Measurements from ENCODE around the gene PLEKHA5. TPM values are rescaled to one million over a fixed set of nuclear protein-coding genes. Genes with fewer than 3 reads are reported as not detected.

The PLEKHA5 gene
- total RNA-seq, 4 donors from 2014 or later, result 25.8 to 65.5 (median 34.1) TPM

DNA sequence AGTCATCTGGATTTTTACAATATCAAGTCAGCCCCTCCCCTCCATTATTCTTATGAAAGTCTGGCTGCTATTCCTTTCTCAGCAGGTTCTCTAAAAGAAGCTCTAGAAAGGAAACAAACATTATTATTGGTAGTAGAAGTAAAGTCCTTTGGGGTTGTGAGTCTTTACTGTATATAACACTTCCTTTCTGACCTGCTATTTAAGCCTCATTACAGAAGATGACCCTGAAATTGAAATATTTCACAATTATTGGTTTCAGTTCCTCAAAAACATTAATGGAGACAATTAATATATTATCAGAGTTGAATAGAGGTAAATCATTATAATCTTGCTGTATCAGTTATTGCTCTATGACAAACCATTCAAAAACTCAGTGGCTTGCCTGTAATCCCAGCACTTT is 19.3 kb downstream of the PLEKHA5 start:
- Histone ChIP-seq H3K4me1 (no peaks in the 10 kb centered on the region), H3K4me3 (no peak overlapping the region), H3K27ac (no peak overlapping the region), H3K9me3 (no peaks in the 10 kb centered on the region), H3K36me3 (no peaks in the 10 kb centered on the region), H3K27me3 (no peaks in the 10 kb centered on the region)
- DNase-seq (ENCODE audit: low spot score in 2 of 2), result no peak
- TF ChIP-seq POLR2AphosphoS5 (IDR thresholded peaks at IDR 0.05), result no peak

DNA sequence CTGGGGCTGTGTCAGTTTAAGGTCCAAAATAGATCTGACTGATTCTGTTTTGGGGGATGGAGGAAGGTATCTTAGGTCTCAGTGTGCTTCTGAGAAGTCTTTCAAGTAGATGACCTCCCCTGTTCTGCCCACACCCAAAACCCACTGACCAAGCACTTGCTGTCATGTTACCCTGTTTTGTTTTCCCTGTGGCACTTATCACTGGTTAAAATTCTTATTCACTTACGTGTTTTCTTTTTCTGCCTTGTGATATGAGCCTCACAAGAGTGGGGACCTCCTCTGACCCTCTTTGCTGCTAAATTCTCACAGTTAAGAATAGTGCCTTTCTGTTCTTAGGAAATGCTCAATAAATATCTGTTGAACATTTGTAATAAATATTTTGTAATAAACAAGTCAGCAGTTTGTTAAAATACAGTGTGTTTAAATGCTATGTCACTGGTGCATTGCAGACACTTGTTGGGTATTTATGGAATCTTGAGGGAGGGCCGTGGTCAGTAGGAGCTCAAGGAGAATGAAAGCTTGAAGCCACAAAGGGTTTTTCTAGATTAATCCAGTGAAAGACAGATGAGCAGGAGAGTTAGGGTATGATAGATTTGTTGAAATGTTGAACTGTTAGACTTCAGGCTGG is 20.9 kb downstream of the PLEKHA5 start:
- no peaks in the 10 kb centered on the region for H3K27me3 ChIP-seq
- 94% methylated on average over 2 of the region's 2 CpGs for WGBS
- H3K27ac ChIP-seq, result no peak overlapping the region
- no peak for DNase-seq (ENCODE audit: low spot score in 2 of 2)
- H3K4me3 ChIP-seq, result no peak overlapping the region
- H3K9me3 ChIP-seq, result no peaks in the 10 kb centered on the region
- H3K4me1 ChIP-seq, result peaks cover 4% of the 10 kb centered on the region
- TF ChIP-seq, protein P1, sequence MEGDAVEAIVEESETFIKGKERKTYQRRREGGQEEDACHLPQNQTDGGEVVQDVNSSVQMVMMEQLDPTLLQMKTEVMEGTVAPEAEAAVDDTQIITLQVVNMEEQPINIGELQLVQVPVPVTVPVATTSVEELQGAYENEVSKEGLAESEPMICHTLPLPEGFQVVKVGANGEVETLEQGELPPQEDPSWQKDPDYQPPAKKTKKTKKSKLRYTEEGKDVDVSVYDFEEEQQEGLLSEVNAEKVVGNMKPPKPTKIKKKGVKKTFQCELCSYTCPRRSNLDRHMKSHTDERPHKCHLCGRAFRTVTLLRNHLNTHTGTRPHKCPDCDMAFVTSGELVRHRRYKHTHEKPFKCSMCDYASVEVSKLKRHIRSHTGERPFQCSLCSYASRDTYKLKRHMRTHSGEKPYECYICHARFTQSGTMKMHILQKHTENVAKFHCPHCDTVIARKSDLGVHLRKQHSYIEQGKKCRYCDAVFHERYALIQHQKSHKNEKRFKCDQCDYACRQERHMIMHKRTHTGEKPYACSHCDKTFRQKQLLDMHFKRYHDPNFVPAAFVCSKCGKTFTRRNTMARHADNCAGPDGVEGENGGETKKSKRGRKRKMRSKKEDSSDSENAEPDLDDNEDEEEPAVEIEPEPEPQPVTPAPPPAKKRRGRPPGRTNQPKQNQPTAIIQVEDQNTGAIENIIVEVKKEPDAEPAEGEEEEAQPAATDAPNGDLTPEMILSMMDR (IDR thresholded peaks at IDR 0.05), result no peak
- no peak for TF ChIP-seq EP300 (IDR thresholded peaks at IDR 0.05)
- no peak for TF ChIP-seq POLR2AphosphoS5 (IDR thresholded peaks at IDR 0.05)
- no peak for TF ChIP-seq POLR2A (IDR thresholded peaks at IDR 0.05)
- H3K36me3 ChIP-seq, result no peaks in the 10 kb centered on the region

DNA sequence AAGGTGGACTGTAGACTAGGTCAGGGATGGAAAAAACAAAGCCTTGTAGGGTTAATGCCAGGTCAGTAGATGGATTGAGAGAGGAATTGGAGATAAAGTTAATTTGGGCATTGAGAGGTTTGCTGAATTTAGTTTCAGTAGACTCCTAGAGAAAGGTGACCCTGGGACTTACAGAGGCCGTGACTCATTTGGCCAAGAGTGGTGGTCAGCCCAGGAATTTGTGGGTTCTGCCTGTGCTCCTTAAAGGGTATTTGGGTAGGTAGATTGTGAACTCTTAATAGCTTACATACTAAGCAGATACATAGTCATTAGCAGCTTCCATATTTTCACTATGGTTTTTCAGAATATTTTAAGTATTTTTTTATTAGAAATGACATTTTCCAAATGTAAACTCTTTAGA is 21.8 kb downstream of the PLEKHA5 start:
- H3K36me3 ChIP-seq, result no peaks in the 10 kb centered on the region
- no peak for TF ChIP-seq EP300 (IDR thresholded peaks at IDR 0.05)
- no peak for TF ChIP-seq POLR2AphosphoS5 (IDR thresholded peaks at IDR 0.05)
- TF ChIP-seq, protein P1 (IDR thresholded peaks at IDR 0.05), result no peak
- no peak for TF ChIP-seq POLR2A (IDR thresholded peaks at IDR 0.05)
- H3K27me3 ChIP-seq, result no peaks in the 10 kb centered on the region
- 95% methylated on average over 1 of the region's 1 CpG for WGBS
- H3K9me3 ChIP-seq, result no peaks in the 10 kb centered on the region
- peaks cover 4% of the 10 kb centered on the region for H3K4me1 ChIP-seq
- no peak for DNase-seq (ENCODE audit: low spot score in 2 of 2)
- H3K4me3 ChIP-seq, result no peak overlapping the region
- H3K27ac ChIP-seq, result no peak overlapping the region

DNA sequence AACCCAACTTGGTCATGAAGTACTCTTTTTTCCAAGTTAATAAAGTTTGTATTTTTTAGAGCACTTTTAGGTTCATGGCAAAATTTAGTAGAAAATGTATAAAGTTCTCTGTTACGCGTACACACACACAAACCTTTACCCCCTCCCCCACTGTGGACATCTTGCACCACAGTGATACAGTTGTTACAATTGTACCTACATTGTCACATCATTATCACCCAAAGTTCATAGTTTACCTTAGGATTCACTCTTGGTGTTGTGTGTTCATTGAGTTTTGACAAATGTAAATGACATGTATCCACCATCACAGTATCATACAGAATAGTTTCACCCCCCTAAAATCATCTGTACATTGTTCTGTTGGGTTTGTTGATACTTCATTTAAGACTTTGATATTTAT is 23.9 kb downstream of the PLEKHA5 start:
- H3K36me3 ChIP-seq, result no peaks in the 10 kb centered on the region
- H3K27me3 ChIP-seq, result no peaks in the 10 kb centered on the region
- DNase-seq (ENCODE audit: low spot score in 2 of 2), result no peak
- WGBS, result 81% methylated on average over 2 of the region's 2 CpGs
- peaks cover 5% of the 10 kb centered on the region for H3K4me1 ChIP-seq
- H3K4me3 ChIP-seq, result no peak overlapping the region
- H3K27ac ChIP-seq, result no peak overlapping the region
- H3K9me3 ChIP-seq, result no peaks in the 10 kb centered on the region
- TF ChIP-seq POLR2A (IDR thresholded peaks at IDR 0.05) (no peak), EP300 (IDR thresholded peaks at IDR 0.05) (no peak), POLR2AphosphoS5 (IDR thresholded peaks at IDR 0.05) (no peak)
- TF ChIP-seq, protein P1 (IDR thresholded peaks at IDR 0.05), result no peak

DNA sequence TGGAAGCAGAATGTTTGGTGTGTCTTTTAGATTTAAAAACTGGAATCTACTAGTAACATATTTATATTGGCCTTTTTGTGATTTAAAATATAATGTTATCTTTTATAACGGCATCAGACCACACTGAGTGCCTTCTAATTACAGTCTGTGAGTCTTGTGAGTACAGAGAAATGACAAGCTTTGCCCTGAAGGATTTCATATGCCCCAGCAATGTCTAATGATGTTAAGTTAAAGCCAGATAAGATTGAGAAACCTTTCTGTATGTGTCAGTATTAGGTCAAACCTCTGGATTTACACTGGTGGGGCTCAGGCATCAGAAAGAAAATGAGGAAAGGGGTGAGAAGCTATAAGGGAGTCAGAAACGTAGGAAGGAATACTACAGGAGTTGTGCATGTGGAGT is 25.2 kb downstream of the PLEKHA5 start:
- no peak overlapping the region for H3K27ac ChIP-seq
- no peaks in the 10 kb centered on the region for H3K9me3 ChIP-seq
- no peaks in the 10 kb centered on the region for H3K36me3 ChIP-seq
- H3K4me3 ChIP-seq, result no peak overlapping the region
- 61% methylated on average over 2 of the region's 2 CpGs for WGBS
- no peaks in the 10 kb centered on the region for H3K27me3 ChIP-seq
- H3K4me1 ChIP-seq, result peaks cover 8% of the 10 kb centered on the region
- TF ChIP-seq POLR2AphosphoS5 (IDR thresholded peaks at IDR 0.05) (no peak), POLR2A (IDR thresholded peaks at IDR 0.05) (no peak), EP300 (IDR thresholded peaks at IDR 0.05) (no peak)
- TF ChIP-seq, protein P1 (IDR thresholded peaks at IDR 0.05), result no peak
- no peak for DNase-seq (ENCODE audit: low spot score in 2 of 2)
